HG02571 (cell line): ENCODE measurements around the gene GPR157.

Experiments
- ATAC-seq: cut with Tn5 transposase; IDR thresholded peaks from one replicate; pipeline ENCODE4 v1.9.1; 2021; ENCODE audit warnings: mild to moderate bottlenecking, moderate library complexity; ENCODE audit not compliant: unreplicated experiment

Gene GPR157

DNA sequence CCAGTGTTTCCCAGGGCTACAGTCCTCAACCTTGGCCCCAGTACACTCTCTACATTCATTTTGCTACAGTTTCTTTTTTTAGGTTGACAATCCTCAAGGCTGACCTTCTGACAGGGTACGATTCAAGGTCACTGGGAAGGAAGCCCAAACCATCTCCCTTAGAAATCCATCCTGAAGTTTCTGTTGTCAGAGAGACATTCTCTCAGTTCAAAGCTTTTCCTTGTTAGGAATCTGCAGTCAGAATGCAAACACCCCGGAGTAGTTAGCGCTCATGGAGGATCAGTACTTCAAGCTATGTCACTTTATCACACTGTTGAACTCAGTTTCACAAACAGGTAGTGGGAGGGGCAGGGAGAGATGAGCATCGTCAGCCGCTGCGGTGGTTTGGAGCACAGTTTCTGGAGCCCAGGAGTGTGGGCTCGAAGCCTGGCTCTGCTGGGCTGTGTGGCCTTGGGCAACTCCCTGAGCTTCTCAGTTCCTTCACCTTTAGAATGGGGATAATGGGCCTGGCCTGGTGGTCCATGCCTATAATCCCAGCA lies 63.6 kb downstream of the GPR157 start:
- no peak for ATAC-seq

DNA sequence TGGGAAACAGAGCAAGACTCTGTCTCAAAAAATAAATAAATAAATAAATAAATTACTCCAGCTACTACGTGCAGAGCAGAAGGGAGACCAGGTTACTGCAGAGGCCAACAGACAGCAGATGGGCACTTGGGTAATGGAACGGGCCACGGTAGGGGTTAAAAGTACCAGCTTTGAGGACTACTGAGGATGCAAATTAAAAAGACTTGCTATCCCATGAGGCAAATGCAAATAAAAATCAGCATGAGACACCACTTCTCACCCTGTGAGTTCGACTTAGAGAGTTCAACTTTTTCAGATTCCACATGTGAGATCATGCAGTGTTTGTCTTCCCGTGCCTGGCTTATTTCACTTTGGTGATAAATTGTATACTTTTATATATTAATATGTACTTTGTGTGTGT lies 66.1 kb downstream of the GPR157 start:
- no peak for ATAC-seq

DNA sequence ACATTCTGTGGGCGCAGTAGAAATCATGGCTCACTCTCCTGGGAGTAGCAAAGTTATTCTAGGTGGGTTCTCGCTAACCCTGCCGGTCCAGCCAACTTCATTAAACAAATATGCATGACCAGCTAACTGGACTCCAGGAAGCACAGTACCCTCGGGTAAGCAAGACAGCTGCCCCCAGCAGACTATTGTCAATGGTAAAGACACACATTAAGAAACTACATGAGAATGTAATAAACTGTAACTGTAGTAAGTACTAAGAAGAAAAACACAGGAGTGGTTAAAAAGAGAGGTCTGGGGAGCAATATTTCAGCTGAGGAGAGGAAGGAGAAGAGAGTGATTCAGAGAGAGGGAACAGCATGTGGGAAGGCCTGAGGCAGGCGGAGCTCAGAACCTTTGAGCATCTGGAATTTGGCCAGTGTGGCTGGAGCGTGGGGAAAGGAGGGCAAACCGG lies 66.9 kb downstream of the GPR157 start:
- no peak for ATAC-seq

GRCh38 chr1:9061252-9061960 lies 67.5 kb downstream of the GPR157 start:
- ATAC-seq, result no peak

DNA sequence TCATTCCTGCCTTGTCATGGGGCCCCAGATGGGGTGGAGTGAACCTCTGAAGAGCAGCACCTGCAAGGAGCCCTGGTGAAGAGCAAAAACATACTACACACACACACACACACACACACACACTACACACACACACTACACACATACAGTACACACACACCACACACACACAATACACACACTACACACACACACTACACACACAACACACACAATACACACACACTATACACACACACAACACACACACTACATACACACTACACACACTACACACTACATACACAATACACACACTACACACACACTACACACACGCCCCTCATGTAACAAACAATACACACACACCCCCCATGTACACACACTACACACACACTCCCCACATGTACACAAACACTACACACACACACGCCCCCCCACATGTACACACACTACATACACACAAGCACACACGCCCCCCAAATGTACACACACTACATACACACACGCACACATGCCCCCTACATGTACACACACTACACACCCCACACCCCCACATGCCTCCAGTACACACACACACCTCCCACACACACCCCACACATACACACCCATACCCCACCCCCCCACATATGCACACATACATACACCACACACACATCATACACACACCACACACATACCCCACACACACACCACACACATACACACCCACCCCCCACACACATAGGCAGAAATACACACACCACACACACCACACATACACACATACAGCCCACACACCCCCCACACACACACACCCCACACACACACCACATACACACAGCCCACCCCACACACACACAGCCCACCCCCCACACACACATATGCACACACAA lies 68.8 kb downstream of the GPR157 start:
- no peak for ATAC-seq

- no peak for ATAC-seq
Measured at GRCh38 chr1:9058465-9058864, 70.4 kb downstream of the GPR157 start.

DNA sequence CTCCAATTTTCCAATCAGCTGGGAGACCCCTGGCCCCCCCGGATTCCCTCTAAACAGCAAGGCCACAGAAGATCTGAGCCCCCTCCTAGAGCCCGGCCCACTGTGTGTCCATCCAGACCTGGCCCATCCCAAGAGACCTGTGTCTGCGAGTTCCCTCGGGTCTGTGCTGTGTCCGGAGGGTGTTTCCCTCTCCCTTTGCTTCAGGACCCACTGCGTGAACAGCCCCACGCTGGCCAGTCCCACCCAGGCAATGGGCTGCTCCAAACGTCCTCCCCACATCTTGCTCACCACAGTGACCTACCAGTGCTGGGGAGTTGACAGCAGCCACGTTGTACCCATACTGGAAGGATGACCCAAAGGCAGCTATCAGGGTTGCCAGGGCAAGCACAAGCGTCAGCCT lies 71.1 kb downstream of the GPR157 start:
- no peak for ATAC-seq

DNA sequence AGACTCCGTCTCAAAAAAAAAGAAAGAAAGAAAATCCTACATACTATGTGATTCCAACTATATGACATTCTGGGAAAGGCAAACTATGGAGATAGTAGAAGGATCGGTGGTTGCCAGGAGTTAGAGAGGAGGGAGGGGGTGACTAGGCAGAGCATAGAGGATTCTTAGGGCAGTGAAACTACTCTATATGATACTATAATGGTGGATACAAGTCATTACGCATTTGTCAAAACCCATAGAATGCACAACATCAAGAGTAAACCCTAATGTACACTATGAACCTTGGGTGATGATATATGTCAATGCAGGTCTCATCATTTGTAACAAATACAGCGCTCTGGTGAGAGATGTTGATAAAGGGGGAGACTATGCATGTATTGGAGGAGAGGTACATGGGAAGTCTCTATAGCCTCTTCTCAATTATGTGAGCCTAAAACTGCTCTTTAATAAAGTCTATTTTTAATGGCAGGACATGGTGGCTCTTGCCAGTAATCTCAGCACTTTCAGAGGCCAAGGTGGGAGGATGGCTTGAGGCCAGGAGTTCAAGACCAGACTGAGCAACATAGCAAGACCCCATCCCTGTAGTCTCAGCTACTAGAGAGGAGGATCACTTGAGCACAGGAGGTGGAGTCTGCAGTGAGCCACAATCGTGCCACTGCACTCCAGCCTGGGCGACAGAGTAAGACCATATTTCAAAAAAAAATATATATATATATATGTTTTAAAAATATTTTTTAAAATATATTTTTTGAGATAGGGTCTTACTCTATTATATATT lies 76.4 kb downstream of the GPR157 start:
- ATAC-seq, result no peak

GRCh38 chr1:9051379-9051778 lies 77.5 kb downstream of the GPR157 start:
- ATAC-seq, result no peak

GRCh38 chr1:9050803-9051202 lies 78.1 kb downstream of the GPR157 start:
- no peak for ATAC-seq
